SK-N-SH treated with all-trans-retinoic acid at 6 μM for 48 hours (cell line): ENCODE results near the gene ACTL8.

ENCODE experiments used
- ESRRG ChIP-seq: fragments of 250-450 bp; sonication (Bioruptor Pico); IDR thresholded peaks from 2 replicates; pipeline ENCODE4 v1.6.1; 2021; ENCODE audit warnings: mild to moderate bottlenecking
- ZNF565 ChIP-seq: fragments of 450-650 bp; formaldehyde crosslinking; conservative IDR thresholded peaks from 2 replicates; pipeline ENCODE4 v1.5.0; 2020; ENCODE audit warnings: low read depth, mild to moderate bottlenecking, moderate library complexity
- TF ChIP-seq, protein P1 (sequence below): fragments of 250-450 bp; sonication (Bioruptor Pico); IDR thresholded peaks from 2 replicates; pipeline ENCODE4 v1.8.0; 2021; ENCODE audit warnings: low read depth, mild to moderate bottlenecking, moderate library complexity, borderline replicate concordance

DNA sequence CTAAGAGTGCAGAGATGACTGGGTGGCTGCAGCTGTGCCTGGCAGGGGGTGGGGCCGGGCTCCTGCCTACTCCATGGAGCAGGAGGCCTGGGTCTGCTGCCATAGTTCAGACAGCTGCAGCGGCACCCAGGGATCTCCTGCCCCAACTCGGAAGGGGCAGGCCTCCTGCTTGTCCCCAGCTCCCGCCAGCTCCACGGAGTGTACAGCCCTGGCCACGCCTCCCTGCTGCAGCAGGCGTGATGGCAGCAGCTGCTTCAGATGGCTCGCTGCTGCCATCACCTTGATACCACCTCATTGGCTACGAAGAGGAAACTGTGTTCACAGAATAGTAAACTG lies 35.9 kb downstream of the ACTL8 start:
- TF ChIP-seq ESRRG (no peak), ZNF565 (CRISPR knock-in tag) (no peak)
- TF ChIP-seq, protein P1, sequence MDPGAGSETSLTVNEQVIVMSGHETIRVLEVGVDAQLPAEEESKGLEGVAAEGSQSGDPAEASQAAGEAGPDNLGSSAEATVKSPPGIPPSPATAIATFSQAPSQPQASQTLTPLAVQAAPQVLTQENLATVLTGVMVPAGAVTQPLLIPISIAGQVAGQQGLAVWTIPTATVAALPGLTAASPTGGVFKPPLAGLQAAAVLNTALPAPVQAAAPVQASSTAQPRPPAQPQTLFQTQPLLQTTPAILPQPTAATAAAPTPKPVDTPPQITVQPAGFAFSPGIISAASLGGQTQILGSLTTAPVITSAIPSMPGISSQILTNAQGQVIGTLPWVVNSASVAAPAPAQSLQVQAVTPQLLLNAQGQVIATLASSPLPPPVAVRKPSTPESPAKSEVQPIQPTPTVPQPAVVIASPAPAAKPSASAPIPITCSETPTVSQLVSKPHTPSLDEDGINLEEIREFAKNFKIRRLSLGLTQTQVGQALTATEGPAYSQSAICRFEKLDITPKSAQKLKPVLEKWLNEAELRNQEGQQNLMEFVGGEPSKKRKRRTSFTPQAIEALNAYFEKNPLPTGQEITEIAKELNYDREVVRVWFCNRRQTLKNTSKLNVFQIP (CRISPR knock-in tag), result no peak
